ENCODE data around the gene MRAP2. TPM values are rescaled to one million over a fixed set of nuclear protein-coding genes. Genes with fewer than 3 reads are reported as not detected.

Gene MRAP2
- total RNA-seq, 1 experiment from 2014 or later = 4.9 TPM

DNA sequence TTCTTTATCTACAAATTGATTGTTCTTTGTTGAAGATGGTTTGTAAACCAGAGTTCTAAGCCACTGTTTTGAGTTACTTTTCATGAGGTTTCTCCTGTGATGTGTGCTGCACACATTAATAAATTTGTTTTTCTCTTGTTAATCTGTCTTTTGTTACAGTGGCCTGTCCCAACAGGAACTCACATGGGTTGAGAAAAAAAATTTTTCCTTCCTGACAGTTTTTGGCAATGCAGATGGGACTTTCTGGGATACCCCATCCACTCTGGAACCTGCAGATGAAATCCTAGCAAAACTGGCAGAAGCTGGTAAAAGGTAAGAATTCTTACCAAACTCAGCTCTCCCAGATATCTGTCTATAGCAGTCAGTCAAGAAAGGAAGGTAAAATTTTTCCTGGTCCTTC is 105.7 kb downstream of the MRAP2 start (continued):
- TF ChIP-seq, protein P1, sequence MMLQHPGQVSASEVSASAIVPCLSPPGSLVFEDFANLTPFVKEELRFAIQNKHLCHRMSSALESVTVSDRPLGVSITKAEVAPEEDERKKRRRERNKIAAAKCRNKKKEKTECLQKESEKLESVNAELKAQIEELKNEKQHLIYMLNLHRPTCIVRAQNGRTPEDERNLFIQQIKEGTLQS (CRISPR knock-in tag; conservative IDR thresholded peaks at IDR 0.05) = no peak
- TF ChIP-seq KAT7 (CRISPR knock-in tag; IDR thresholded peaks at IDR 0.05; ENCODE audit: borderline replicate concordance) (no peak), GRHL2 (CRISPR knock-in tag; IDR thresholded peaks at IDR 0.05; ENCODE audit: insufficient replicate concordance, severe bottlenecking) (no peak), NR2C2 (CRISPR knock-in tag; IDR thresholded peaks at IDR 0.05) (no peak), ZNF317 (CRISPR knock-in tag; IDR thresholded peaks at IDR 0.05; ENCODE audit: borderline replicate concordance, low read depth) (no peak), SP1 (CRISPR knock-in tag; conservative IDR thresholded peaks at IDR 0.05) (no peak), FOXK1 (CRISPR knock-in tag; IDR thresholded peaks at IDR 0.05) (no peak)
- TF ChIP-seq, protein P2, sequence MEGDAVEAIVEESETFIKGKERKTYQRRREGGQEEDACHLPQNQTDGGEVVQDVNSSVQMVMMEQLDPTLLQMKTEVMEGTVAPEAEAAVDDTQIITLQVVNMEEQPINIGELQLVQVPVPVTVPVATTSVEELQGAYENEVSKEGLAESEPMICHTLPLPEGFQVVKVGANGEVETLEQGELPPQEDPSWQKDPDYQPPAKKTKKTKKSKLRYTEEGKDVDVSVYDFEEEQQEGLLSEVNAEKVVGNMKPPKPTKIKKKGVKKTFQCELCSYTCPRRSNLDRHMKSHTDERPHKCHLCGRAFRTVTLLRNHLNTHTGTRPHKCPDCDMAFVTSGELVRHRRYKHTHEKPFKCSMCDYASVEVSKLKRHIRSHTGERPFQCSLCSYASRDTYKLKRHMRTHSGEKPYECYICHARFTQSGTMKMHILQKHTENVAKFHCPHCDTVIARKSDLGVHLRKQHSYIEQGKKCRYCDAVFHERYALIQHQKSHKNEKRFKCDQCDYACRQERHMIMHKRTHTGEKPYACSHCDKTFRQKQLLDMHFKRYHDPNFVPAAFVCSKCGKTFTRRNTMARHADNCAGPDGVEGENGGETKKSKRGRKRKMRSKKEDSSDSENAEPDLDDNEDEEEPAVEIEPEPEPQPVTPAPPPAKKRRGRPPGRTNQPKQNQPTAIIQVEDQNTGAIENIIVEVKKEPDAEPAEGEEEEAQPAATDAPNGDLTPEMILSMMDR (IDR thresholded peaks at IDR 0.05) = no peak

Other genes with a start within 250 kb of the MRAP2 start
- gene RIPPLY2, start 180.4 kb upstream of the MRAP2 start, total RNA-seq (2021) = 0.66 to 2.2 TPM (median 2.1 TPM) in 3 replicates
- gene CYB5R4, start 174.1 kb upstream of the MRAP2 start, total RNA-seq (2021) = 12.4 to 16.2 TPM (median 12.5 TPM) in 3 replicates
- 7.6 to 8.3 TPM (median 7.9 TPM) in 3 replicates for gene CEP162, start 193.9 kb downstream of the MRAP2 start, total RNA-seq (2021)

All from WTC11 (cell line).